Measurements from ENCODE around the gene HOXB4. TPM values are rescaled to one million over a fixed set of nuclear protein-coding genes. Genes with fewer than 3 reads are reported as not detected.

Gene HOXB4
- total RNA-seq, 2 experiments from 2014 or later: 7.4 to 8.9 TPM

DNA sequence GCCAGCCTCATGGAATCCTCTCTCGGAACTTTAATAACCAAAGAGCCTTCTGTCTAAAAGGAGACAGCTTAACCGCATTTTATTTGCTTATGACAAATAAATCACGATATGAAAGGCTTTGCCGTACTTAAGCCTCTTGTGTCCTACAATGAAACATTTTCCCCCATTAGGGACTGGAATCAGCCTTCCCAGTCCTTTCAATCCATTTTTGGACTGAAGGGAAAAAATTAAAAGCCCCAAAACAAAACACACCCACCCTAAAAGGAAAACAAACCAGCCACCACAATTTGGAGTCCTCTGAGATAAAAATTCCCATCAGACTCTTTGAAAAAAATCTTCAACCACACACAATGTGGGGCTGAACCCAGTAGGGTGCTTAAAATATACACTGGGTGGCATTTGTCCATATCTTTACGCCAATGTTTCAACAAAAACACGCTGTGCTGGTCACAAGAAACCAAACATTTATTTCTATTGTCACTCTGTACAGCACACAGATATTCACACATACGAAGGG, 3.0 kb downstream of the HOXB4 start:
- CTCF ChIA-PET (ENCODE audit: unreplicated experiment): no interaction called here
- intact Hi-C loops (cut with micrococcal nuclease; ENCODE audit: unreplicated experiment): no loop called here
- POLR2A ChIA-PET: no interaction called here
- peaks cover 6% of the 10 kb centered on the region; the same call in 1 of the 2 replicates for H3K79me2 ChIP-seq (ENCODE audit: insufficient read depth, low read depth, low read length)
- H3K4me1 ChIP-seq (ENCODE audit: insufficient read depth, low read length, poor library complexity, severe bottlenecking): peaks cover 19% of the 10 kb centered on the region
- no peaks in the 10 kb centered on the region for H4K20me1 ChIP-seq (ENCODE audit: insufficient read depth, low read length)
- H2AFZ ChIP-seq (ENCODE audit: low read length): no peak overlapping the region
- TF ChIP-seq EZH2phosphoT487 (IDR thresholded peaks at IDR 0.05; ENCODE audit: borderline replicate concordance, low read depth, low read length): no peak
- TF ChIP-seq, protein P1, sequence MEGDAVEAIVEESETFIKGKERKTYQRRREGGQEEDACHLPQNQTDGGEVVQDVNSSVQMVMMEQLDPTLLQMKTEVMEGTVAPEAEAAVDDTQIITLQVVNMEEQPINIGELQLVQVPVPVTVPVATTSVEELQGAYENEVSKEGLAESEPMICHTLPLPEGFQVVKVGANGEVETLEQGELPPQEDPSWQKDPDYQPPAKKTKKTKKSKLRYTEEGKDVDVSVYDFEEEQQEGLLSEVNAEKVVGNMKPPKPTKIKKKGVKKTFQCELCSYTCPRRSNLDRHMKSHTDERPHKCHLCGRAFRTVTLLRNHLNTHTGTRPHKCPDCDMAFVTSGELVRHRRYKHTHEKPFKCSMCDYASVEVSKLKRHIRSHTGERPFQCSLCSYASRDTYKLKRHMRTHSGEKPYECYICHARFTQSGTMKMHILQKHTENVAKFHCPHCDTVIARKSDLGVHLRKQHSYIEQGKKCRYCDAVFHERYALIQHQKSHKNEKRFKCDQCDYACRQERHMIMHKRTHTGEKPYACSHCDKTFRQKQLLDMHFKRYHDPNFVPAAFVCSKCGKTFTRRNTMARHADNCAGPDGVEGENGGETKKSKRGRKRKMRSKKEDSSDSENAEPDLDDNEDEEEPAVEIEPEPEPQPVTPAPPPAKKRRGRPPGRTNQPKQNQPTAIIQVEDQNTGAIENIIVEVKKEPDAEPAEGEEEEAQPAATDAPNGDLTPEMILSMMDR (conservative IDR thresholded peaks at IDR 0.05; ENCODE audit: low read length): no peak
- no peak overlapping the region for H3K27ac ChIP-seq (ENCODE audit: low read depth, low read length, poor library complexity, severe bottlenecking)
- no TSS peak for BruUV-seq (replicated peaks)
- H3K9me2 ChIP-seq (ENCODE audit: insufficient read depth, low read length): no peaks in the 10 kb centered on the region
- no peak for DNase-seq (ENCODE audit: low spot score)
- no peaks in the 10 kb centered on the region for H3K9me3 ChIP-seq (ENCODE audit: low read length)
- peaks cover 5% of the 10 kb centered on the region; the same call in 1 of the 2 replicates for H3K36me3 ChIP-seq (ENCODE audit: insufficient read depth, low read length)
- H3K4me3 ChIP-seq (ENCODE audit: low read depth, low read length, poor library complexity, severe bottlenecking): no peak overlapping the region
- H3K4me2 ChIP-seq (ENCODE audit: low read length): no peak overlapping the region

DNA sequence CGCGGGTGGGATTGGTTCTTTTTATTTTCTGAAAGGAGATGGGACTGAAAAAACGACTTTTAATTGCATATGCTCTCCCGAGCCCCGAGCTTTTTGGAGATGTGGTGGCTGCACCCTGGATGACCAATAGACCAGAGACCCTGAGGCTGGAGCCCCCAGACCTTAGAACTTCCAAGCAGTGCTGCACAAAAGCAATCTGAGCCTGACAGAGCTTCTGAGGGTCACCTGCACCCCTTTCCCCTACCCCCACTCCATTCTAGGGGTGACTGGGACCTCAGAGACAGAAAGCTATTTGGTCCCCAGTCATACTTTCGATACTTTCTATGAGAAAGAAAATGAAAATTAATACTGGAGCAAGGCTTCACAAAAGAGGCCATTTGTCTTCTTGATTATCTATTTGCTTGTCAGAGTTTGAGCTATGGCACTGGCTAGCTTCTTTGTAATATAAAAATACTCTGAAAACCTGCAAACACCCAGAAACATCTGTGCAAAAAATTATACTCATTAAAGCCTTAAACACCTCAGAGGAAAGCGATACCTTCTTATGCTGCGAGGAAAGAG, 3.6 kb downstream of the HOXB4 start:
- Histone ChIP-seq H3K9me2 (ENCODE audit: insufficient read depth, low read length) (no peaks in the 10 kb centered on the region), H3K4me3 (ENCODE audit: low read depth, low read length, poor library complexity, severe bottlenecking) (no peak overlapping the region), H3K4me2 (ENCODE audit: low read length) (no peak overlapping the region), H2AFZ (ENCODE audit: low read length) (no peak overlapping the region), H3K27ac (ENCODE audit: low read depth, low read length, poor library complexity, severe bottlenecking) (no peak overlapping the region), H3K79me2 (ENCODE audit: insufficient read depth, low read depth, low read length) (peaks cover 6% of the 10 kb centered on the region; the same call in 1 of the 2 replicates), H4K20me1 (ENCODE audit: insufficient read depth, low read length) (no peaks in the 10 kb centered on the region), H3K36me3 (ENCODE audit: insufficient read depth, low read length) (peaks cover 5% of the 10 kb centered on the region; the same call in 1 of the 2 replicates), H3K9me3 (ENCODE audit: low read length) (no peaks in the 10 kb centered on the region), H3K4me1 (ENCODE audit: insufficient read depth, low read length, poor library complexity, severe bottlenecking) (peaks cover 19% of the 10 kb centered on the region)
- DNase-seq (ENCODE audit: low spot score): no peak
- CTCF ChIA-PET (ENCODE audit: unreplicated experiment): no interaction called here
- POLR2A ChIA-PET: interaction anchor here (0.6 kb wide), 1 partner anchor 92 kb away, joined by 3 read pairs; no protein-coding TSS in a partner anchor
- intact Hi-C loops (cut with micrococcal nuclease; ENCODE audit: unreplicated experiment): no loop called here
- no TSS peak for BruUV-seq (replicated peaks)
- no peak for TF ChIP-seq EZH2phosphoT487 (IDR thresholded peaks at IDR 0.05; ENCODE audit: borderline replicate concordance, low read depth, low read length)
- TF ChIP-seq, protein P1 (conservative IDR thresholded peaks at IDR 0.05; ENCODE audit: low read length): no peak

DNA sequence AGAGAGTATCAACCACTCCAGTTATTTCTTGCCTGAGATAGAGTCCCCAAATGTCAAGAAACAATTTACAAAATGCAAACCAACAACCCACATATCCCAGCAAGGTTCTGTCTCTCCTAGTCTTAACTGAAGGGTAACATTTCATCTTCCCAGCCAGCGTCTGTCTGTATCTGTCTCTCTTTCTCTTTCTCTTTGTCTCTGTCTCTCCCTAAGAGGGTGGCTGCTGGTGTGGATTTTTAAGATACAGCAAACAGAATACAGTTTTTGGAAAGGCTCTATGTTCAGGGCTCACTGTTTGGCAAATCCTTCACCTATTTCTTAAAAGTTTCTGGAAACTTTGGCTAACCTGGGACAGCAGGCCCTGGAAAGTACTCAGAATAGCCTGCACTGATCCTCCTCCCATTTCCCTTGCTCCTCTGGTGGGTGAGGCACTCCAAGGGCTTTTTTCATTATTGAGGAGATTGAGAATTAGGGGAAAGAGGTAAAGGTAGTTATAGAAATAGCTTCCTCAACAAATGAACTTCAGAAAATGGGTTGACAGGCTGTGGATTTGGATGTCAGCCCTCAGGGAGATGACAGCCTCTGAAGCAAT, 6.2 kb downstream of the HOXB4 start:
- Histone ChIP-seq H3K79me2 (ENCODE audit: insufficient read depth, low read depth, low read length) (peaks cover under 1% of the 10 kb centered on the region; the same call in 1 of the 2 replicates), H3K4me3 (ENCODE audit: low read depth, low read length, poor library complexity, severe bottlenecking) (no peak overlapping the region), H3K36me3 (ENCODE audit: insufficient read depth, low read length) (peaks cover 5% of the 10 kb centered on the region; the same call in 1 of the 2 replicates), H3K4me2 (ENCODE audit: low read length) (no peak overlapping the region), H3K9me2 (ENCODE audit: insufficient read depth, low read length) (no peaks in the 10 kb centered on the region), H4K20me1 (ENCODE audit: insufficient read depth, low read length) (no peaks in the 10 kb centered on the region), H3K9me3 (ENCODE audit: low read length) (no peaks in the 10 kb centered on the region), H3K4me1 (ENCODE audit: insufficient read depth, low read length, poor library complexity, severe bottlenecking) (peaks cover 7% of the 10 kb centered on the region), H2AFZ (ENCODE audit: low read length) (no peak overlapping the region), H3K27ac (ENCODE audit: low read depth, low read length, poor library complexity, severe bottlenecking) (no peak overlapping the region)
- no TSS peak for BruUV-seq (replicated peaks)
- ChIA-PET POLR2A (no interaction called here), CTCF (ENCODE audit: unreplicated experiment) (no interaction called here)
- DNase-seq (ENCODE audit: low spot score): no peak
- TF ChIP-seq, protein P1 (conservative IDR thresholded peaks at IDR 0.05; ENCODE audit: low read length): no peak
- TF ChIP-seq EZH2phosphoT487 (IDR thresholded peaks at IDR 0.05; ENCODE audit: borderline replicate concordance, low read depth, low read length): no peak
- intact Hi-C loops (cut with micrococcal nuclease; ENCODE audit: unreplicated experiment): no loop called here

Measured in OCI-LY7 (cell line).